ENCODE measurements around the gene SRSF3. TPM values are rescaled to one million over a fixed set of nuclear protein-coding genes. Genes with fewer than 3 reads are reported as not detected.

The SRSF3 gene
- total RNA-seq, 4 donors from 2014 or later: 93.2 to 247 (median 116) TPM

- TF ChIP-seq CTCF (IDR thresholded peaks at IDR 0.05; ENCODE audit: low read depth): no peak
Observed at GRCh38 chr6:36566418-36566905, 27.7 kb upstream of the SRSF3 start.

GRCh38 chr6:36570264-36570663 is 23.9 kb upstream of the SRSF3 start:
- TF ChIP-seq CTCF (IDR thresholded peaks at IDR 0.05; ENCODE audit: low read depth): no peak

GRCh38 chr6:36571122-36572043 is 22.8 kb upstream of the SRSF3 start:
- TF ChIP-seq CTCF (IDR thresholded peaks at IDR 0.05; ENCODE audit: low read depth): no peak

- TF ChIP-seq CTCF (IDR thresholded peaks at IDR 0.05; ENCODE audit: low read depth): no peak
Observed at GRCh38 chr6:36574679-36575078, 19.5 kb upstream of the SRSF3 start.

GRCh38 chr6:36576578-36576977 is 17.6 kb upstream of the SRSF3 start:
- TF ChIP-seq CTCF (IDR thresholded peaks at IDR 0.05; ENCODE audit: low read depth): no peak

GRCh38 chr6:36577301-36577700 is 16.9 kb upstream of the SRSF3 start:
- TF ChIP-seq CTCF (IDR thresholded peaks at IDR 0.05; ENCODE audit: low read depth): no peak

- TF ChIP-seq CTCF (IDR thresholded peaks at IDR 0.05; ENCODE audit: low read depth): no peak
Observed at GRCh38 chr6:36578030-36578429, 16.1 kb upstream of the SRSF3 start.

All from subcutaneous adipose tissue (tissue), 4 donors.